ENCODE measurements around the gene MRPL36. TPM values are rescaled to one million over a fixed set of nuclear protein-coding genes. Genes with fewer than 3 reads are reported as not detected.
"Not testable (repeated sequence)": the region's sequence is repeated elsewhere in the genome, so short reads cannot be mapped to it uniquely, and the experiment has no call there.

Gene MRPL36
- total and polyA plus RNA-seq, 4 experiments from 2014 or later = 30.7 to 85.1 (median 54.7) TPM

DNA sequence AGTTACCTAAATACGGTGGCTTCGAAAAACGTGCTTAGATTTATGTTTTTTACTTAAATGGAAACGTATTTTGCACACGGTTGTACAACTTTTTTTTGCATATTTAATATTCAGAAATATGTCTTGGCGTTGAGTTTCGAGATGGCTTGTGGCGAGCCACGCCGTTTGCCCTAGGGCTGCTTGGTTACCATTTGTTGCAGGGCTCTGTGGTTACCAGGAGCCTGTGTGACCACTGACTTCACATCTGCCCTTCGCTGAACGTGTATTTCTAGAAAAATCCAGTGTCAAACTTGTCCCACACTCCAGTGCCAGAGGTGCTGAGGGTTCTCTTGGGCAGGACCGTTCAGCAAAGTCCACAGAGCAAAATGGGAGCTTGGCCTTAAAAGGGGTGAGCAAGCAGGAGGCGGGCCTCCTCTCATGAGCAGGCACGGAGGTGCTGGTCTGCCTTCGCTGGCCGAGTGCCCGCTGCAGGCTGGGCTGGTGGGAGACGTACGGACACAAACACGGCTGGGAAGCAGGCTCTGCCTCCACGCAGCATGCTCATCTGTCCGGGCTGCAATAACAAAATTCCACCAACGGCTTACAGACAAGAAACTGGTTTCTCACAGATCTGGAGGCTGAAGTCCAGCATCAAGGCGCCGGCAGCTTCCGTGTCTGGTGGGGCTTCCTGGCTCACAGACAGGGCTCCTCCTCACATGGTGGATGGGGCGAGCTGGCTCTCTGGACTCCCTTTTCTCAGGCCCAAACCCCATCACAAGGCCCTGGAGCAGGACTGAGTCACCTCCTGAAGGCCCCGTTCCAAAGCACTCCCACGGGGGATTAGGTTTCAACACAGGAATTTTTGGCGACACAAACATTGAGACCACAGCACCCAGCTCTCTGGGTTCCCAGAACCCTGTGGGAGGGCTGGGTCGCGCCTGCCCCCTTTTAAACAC is 5.4 kb downstream of the MRPL36 start:
- DNase-seq = no peak
- Mint-ChIP-seq H3K27me3 (peaks cover 0 to 2% of the 10 kb centered on the region in 2 donors), H3K27ac (peak overlapping the region; percentile 35 to 99 (median 92)), H3K4me1 (peaks cover 41 to 94% (median 57%) of the 10 kb centered on the region in 4 donors), H3K36me3 (peaks cover 0 to 27% of the 10 kb centered on the region in 2 donors), H3K9me3 (peaks cover 0 to 4% (median 0%) of the 10 kb centered on the region in 8 donors), H3K4me3 (peak overlapping the region; percentile 70 to 91 (median 84))
- Histone ChIP-seq H3K4me3 (ENCODE audit: low read length in 2 of 2) (no peak overlapping the region), H3K27ac (ENCODE audit: low read depth, low read length) (peak overlapping the region; percentile 24), H3K4me1 (ENCODE audit: insufficient read depth, low read length) (peaks cover 69% of the 10 kb centered on the region), H3K27me3 (ENCODE audit: insufficient read depth, low read length) (no peaks in the 10 kb centered on the region), H3K36me3 (ENCODE audit: insufficient read depth, low read length) (peaks cover 10% of the 10 kb centered on the region), H3K9me3 (ENCODE audit: control insufficient read depth in 1 of 2, low read length in 2 of 2) (no peaks in the 10 kb centered on the region)
- intact Hi-C loops (cut with micrococcal nuclease) = loop anchor here (5.0 to 10.0 kb wide), 2 partner anchors 277 to 449 kb away; partner anchors contain the start of gene CLPTM1L
- ChIA-PET POLR2A (ENCODE audit: partially characterized antibody) (interaction anchor here (2.0 kb wide), 1 partner anchor 8 kb away, joined by 47 read pairs; the partner anchor contains the start of gene NDUFS6), CTCF (ENCODE audit: partially characterized antibody) (interaction anchor here (1.2 to 1.7 kb wide), 2 partner anchors 57 to 626 kb away, joined by 3 to 11 read pairs; no protein-coding TSS in a partner anchor)

DNA sequence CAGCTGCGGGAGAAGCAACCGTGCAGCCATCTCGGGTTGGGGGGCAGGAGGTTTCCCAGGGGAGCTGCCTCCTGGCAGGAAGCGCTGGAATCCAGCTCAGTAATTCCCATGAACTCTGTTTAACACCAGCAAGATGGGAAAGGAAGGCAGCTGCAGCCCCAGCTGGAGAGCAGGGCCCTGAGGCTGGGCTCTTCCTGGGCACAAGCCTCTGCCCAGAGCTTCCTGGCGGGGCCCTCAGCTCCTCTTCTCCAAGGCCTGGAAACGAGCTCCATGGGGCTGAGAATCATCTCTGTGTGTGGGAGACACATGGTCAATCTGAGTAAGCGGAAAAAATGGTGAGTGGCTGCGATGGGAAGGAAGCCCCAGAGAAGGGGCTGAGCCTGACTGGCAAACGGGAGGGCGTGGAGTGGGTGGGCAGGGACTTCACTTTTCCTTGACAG is 6.3 kb downstream of the MRPL36 start:
- peaks cover 0 to 20% of the 10 kb centered on the region in 2 donors for H3K36me3 Mint-ChIP-seq
- H3K4me1 Mint-ChIP-seq = peaks cover 35 to 90% (median 49%) of the 10 kb centered on the region in 4 donors
- Histone ChIP-seq H3K9me3 (ENCODE audit: control insufficient read depth in 1 of 2, low read length in 2 of 2) (no peaks in the 10 kb centered on the region), H3K36me3 (ENCODE audit: insufficient read depth, low read length) (peaks cover 9% of the 10 kb centered on the region), H3K27me3 (ENCODE audit: insufficient read depth, low read length) (no peaks in the 10 kb centered on the region), H3K4me1 (ENCODE audit: insufficient read depth, low read length) (peaks cover 61% of the 10 kb centered on the region), H3K27ac (ENCODE audit: low read depth, low read length) (peak overlapping the region; percentile 60), H3K4me3 (ENCODE audit: low read length in 2 of 2) (peak overlapping the region; percentile 34 to 37)
- intact Hi-C loops (cut with micrococcal nuclease) = loop anchor here (5.0 to 10.0 kb wide), 2 partner anchors 276 to 449 kb away; partner anchors contain the start of gene CLPTM1L
- peak overlapping the region; percentile 70 to 91 (median 84) for H3K4me3 Mint-ChIP-seq
- peak in 1 of 5 donors; percentile 50 for DNase-seq
- ChIA-PET CTCF (ENCODE audit: partially characterized antibody) (interaction anchor here (0.5 to 2.4 kb wide), 5 partner anchors 8 to 1101 kb away, joined by 3 to 11 read pairs (median 8); partner anchors contain the start of gene NDUFS6), POLR2A (ENCODE audit: partially characterized antibody) (interaction anchor here (0.9 to 2.0 kb wide), 7 partner anchors 9 to 1522 kb away, joined by 3 to 47 read pairs (median 4); partner anchors contain the start of genes NDUFS6 and PDCD6)
- peaks cover 0 to 4% (median 0%) of the 10 kb centered on the region in 8 donors for H3K9me3 Mint-ChIP-seq
- peak overlapping the region; percentile 90 to 99 (median 94) for H3K27ac Mint-ChIP-seq
- H3K27me3 Mint-ChIP-seq = peaks cover 0 to 2% of the 10 kb centered on the region in 2 donors

DNA sequence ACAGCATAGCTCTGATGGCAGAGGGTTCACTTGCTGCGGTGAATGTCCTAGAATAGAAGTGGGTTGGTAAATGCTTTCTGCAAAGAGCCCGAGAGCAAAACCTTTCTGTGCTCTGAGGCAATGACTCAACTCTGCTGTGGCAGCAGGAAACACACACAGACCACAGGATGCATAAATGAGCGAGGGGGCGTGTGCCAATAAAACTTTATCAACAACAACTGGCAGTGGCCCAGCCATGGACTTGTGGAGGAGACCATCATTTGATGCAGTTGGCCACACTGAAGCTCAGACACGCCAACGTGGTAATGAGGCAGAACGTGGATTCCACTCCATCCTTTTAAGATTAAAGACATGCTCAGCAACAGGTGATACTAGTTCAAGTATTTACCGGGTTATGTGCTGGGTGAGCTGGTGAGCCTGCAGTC is 6.8 kb downstream of the MRPL36 start:
- H3K9me3 ChIP-seq (ENCODE audit: control insufficient read depth in 1 of 2, low read length in 2 of 2) = no peaks in the 10 kb centered on the region
- H3K27ac ChIP-seq (ENCODE audit: low read depth, low read length) = peak overlapping the region; percentile 60
- peaks cover 0 to 17% of the 10 kb centered on the region in 2 donors for H3K36me3 Mint-ChIP-seq
- peak overlapping the region; percentile 90 to 99 (median 94) for H3K27ac Mint-ChIP-seq
- peak overlapping the region; percentile 34 to 37 for H3K4me3 ChIP-seq (ENCODE audit: low read length in 2 of 2)
- H3K4me1 ChIP-seq (ENCODE audit: insufficient read depth, low read length) = peaks cover 56% of the 10 kb centered on the region
- intact Hi-C loops (cut with micrococcal nuclease) = loop anchor here (1.0 to 10.0 kb wide), 3 partner anchors 8 to 448 kb away; partner anchors contain the start of genes CLPTM1L and NDUFS6
- no peaks in the 10 kb centered on the region for H3K27me3 ChIP-seq (ENCODE audit: insufficient read depth, low read length)
- CTCF ChIA-PET (ENCODE audit: partially characterized antibody) = interaction anchor here (0.5 to 2.4 kb wide), 5 partner anchors 8 to 1100 kb away, joined by 3 to 11 read pairs (median 8); partner anchors contain the start of gene NDUFS6
- POLR2A ChIA-PET (ENCODE audit: partially characterized antibody) = interaction anchor here (0.9 to 2.0 kb wide), 7 partner anchors 9 to 1521 kb away, joined by 3 to 47 read pairs (median 4); partner anchors contain the start of genes NDUFS6 and PDCD6
- H3K4me1 Mint-ChIP-seq = peaks cover 34 to 86% (median 47%) of the 10 kb centered on the region in 4 donors
- H3K9me3 Mint-ChIP-seq = peaks cover 0 to 4% (median 0%) of the 10 kb centered on the region in 8 donors
- peak overlapping the region; percentile 70 to 91 (median 84) for H3K4me3 Mint-ChIP-seq
- H3K27me3 Mint-ChIP-seq = peaks cover 0 to 2% of the 10 kb centered on the region in 2 donors
- peak; percentile 82 to 90 (median 85) for DNase-seq
- H3K36me3 ChIP-seq (ENCODE audit: insufficient read depth, low read length) = peaks cover 4% of the 10 kb centered on the region

DNA sequence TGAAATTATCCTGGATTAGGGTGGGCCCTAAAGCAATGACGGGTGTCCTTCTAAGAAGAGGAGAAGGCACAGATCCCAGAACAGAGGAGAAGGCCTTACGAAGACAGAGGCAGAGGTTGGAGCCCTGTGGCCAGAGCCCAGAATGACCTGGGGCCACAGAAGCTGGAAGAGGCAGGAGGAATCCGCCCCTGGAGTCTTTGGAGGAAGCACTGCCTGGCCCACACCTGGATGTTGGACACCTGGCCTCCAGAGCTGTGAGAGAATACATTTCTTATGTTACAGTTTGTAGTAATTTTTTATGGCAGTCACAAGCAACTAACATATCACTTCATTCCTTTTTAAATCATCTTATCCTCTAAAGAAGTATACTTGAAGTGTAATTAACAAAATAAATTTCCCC is 8.5 kb downstream of the MRPL36 start:
- ChIA-PET POLR2A (ENCODE audit: partially characterized antibody) (interaction anchor here (3.5 kb wide), 1 partner anchor 9 kb away, joined by 15 read pairs; the partner anchor contains the start of genes MRPL36 and NDUFS6), CTCF (ENCODE audit: partially characterized antibody) (interaction anchor here (2.4 kb wide), 1 partner anchor 10 kb away, joined by 8 read pairs; the partner anchor contains the start of gene NDUFS6)
- Mint-ChIP-seq H3K27me3 (peaks cover 0 to 2% of the 10 kb centered on the region in 2 donors), H3K9me3 (peaks cover 0 to 4% (median 0%) of the 10 kb centered on the region in 8 donors), H3K27ac (peak overlapping the region; percentile 69 to 98 (median 78)), H3K36me3 (peaks cover 0 to 7% of the 10 kb centered on the region in 2 donors), H3K4me1 (peaks cover 28 to 69% (median 43%) of the 10 kb centered on the region in 4 donors), H3K4me3 (peak overlapping the region in 2 of 8 donors; percentile 10 to 20)
- H3K27ac ChIP-seq (ENCODE audit: low read depth, low read length) = peak overlapping the region; percentile 60
- DNase-seq = no peak
- H3K4me3 ChIP-seq (ENCODE audit: low read length in 2 of 2) = no peak overlapping the region
- H3K4me1 ChIP-seq (ENCODE audit: insufficient read depth, low read length) = peaks cover 46% of the 10 kb centered on the region
- H3K36me3 ChIP-seq (ENCODE audit: insufficient read depth, low read length) = no peaks in the 10 kb centered on the region
- intact Hi-C loops (cut with micrococcal nuclease) = loop anchor here (5.0 to 10.0 kb wide), 2 partner anchors 274 to 446 kb away; partner anchors contain the start of gene CLPTM1L
- no peaks in the 10 kb centered on the region for H3K27me3 ChIP-seq (ENCODE audit: insufficient read depth, low read length)
- no peaks in the 10 kb centered on the region for H3K9me3 ChIP-seq (ENCODE audit: control insufficient read depth in 1 of 2, low read length in 2 of 2)

DNA sequence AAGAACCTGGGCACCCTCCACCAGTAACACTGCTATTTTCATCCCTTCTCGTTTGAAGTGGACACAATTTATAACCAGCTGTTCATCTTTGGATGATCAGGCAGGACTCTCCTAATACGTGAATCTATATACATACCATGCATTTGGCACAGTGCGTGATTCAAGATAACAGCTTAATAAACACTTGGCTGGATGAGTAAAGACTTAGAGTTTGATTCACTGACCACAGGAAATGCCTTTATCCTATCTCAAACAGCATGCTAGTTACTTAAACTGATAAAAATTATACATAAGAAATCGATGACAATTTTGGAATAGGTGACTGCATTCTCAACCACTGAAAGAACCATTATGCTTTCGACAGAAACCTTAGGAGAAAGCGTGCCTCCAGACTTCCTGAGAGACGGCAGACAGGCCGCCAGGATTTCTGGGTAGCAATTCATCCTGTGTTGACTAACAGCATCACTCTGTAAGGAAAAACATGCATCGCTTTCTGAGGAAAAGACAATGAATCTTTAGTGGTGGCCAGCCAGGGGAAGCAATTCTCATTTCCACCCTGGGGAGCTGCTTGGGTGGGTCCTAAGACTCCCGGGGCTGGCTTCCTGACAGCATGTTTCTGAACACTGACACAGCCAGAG is 9.7 kb downstream of the MRPL36 start:
- ChIA-PET POLR2A (ENCODE audit: partially characterized antibody) (interaction anchor here (0.7 to 3.5 kb wide), 2 partner anchors 10 to 31 kb away, joined by 3 to 15 read pairs; partner anchors contain the start of genes MRPL36 and NDUFS6), CTCF (ENCODE audit: partially characterized antibody) (interaction anchor here (0.5 kb wide), 1 partner anchor 504 kb away, joined by 3 read pairs; no protein-coding TSS in a partner anchor)
- H3K4me1 Mint-ChIP-seq = peaks cover 25 to 61% (median 39%) of the 10 kb centered on the region in 4 donors
- H3K36me3 Mint-ChIP-seq = peaks cover 0 to 6% of the 10 kb centered on the region in 2 donors
- H3K27me3 ChIP-seq (ENCODE audit: insufficient read depth, low read length) = no peaks in the 10 kb centered on the region
- intact Hi-C loops (cut with micrococcal nuclease) = loop anchor here (5.0 to 10.0 kb wide), 2 partner anchors 273 to 445 kb away; partner anchors contain the start of gene CLPTM1L
- DNase-seq = no peak
- H3K4me1 ChIP-seq (ENCODE audit: insufficient read depth, low read length) = peaks cover 46% of the 10 kb centered on the region
- H3K4me3 Mint-ChIP-seq = peak overlapping the region in 6 of 8 donors; percentile 4 to 57 (median 39)
- no peak overlapping the region for H3K4me3 ChIP-seq (ENCODE audit: low read length in 2 of 2)
- no peaks in the 10 kb centered on the region for H3K9me3 ChIP-seq (ENCODE audit: control insufficient read depth in 1 of 2, low read length in 2 of 2)
- H3K9me3 Mint-ChIP-seq = peaks cover 0 to 4% (median 0%) of the 10 kb centered on the region in 8 donors
- H3K27ac ChIP-seq (ENCODE audit: low read depth, low read length) = no peak overlapping the region
- H3K36me3 ChIP-seq (ENCODE audit: insufficient read depth, low read length) = no peaks in the 10 kb centered on the region
- peaks cover 0 to 2% of the 10 kb centered on the region in 2 donors for H3K27me3 Mint-ChIP-seq
- peak overlapping the region; percentile 61 to 98 (median 68) for H3K27ac Mint-ChIP-seq

DNA sequence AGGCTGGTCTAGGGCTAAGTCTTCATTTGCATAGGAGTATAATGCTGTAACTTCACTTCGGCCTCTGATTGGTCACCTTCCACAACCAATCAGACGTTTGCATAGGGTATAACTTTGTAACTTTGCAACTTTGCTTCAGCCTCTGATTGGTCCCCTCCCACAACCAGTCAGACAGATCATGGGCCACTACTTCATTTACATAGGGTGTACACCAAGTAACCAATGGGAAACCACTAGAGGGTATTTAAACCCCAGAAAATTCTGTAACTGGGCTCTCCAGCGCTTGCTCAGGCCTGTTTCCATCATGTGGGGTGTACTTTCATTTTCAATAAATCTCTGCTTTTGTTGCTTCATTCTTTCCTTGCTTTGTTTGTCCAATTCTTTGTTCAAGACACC is 10.2 kb downstream of the MRPL36 start:
- H3K27me3 Mint-ChIP-seq; H3K36me3 ChIP-seq (ENCODE audit: insufficient read depth, low read length); H3K9me3 Mint-ChIP-seq; H3K9me3 ChIP-seq (ENCODE audit: control insufficient read depth in 1 of 2, low read length in 2 of 2); intact Hi-C loops (cut with micrococcal nuclease); H3K27ac ChIP-seq (ENCODE audit: low read depth, low read length); CTCF ChIA-PET (ENCODE audit: partially characterized antibody); H3K4me3 ChIP-seq (ENCODE audit: low read length in 2 of 2); H3K36me3 Mint-ChIP-seq; H3K27me3 ChIP-seq (ENCODE audit: insufficient read depth, low read length): not testable (repeated sequence)
- peaks cover 25 to 56% (median 37%) of the 10 kb centered on the region in 4 donors for H3K4me1 Mint-ChIP-seq
- peak overlapping the region; percentile 11 to 87 (median 65) for H3K27ac Mint-ChIP-seq
- H3K4me1 ChIP-seq (ENCODE audit: insufficient read depth, low read length) = peaks cover 45% of the 10 kb centered on the region
- POLR2A ChIA-PET (ENCODE audit: partially characterized antibody) = interaction anchor here (3.5 kb wide), 1 partner anchor 11 kb away, joined by 15 read pairs; the partner anchor contains the start of genes MRPL36 and NDUFS6
- peak in 3 of 5 donors; percentile 5 to 41 (median 22) for DNase-seq
- H3K4me3 Mint-ChIP-seq = peak overlapping the region in 5 of 8 donors; percentile 4 to 57 (median 42)
